SK-N-SH (cell line): ENCODE data around the gene UPB1. TPM values are rescaled to one million over a fixed set of nuclear protein-coding genes. Genes with fewer than 3 reads are reported as not detected.

Experiments
- CTCF ChIA-PET: fragments of 300-600, 350-600 bp; formaldehyde crosslinking; extraction: SDS; loops from one replicate; lab custom pipeline; 2021; lab: Yijun Ruan, JAX
- POLR2A ChIA-PET: fragments of 350-600 bp; sonication (Branson Sonifier 250); formaldehyde crosslinking; extraction: SDS; loops from one replicate; lab custom pipeline; 2020; ENCODE audit warnings: antibody characterized with exemption, inconsistent platforms; lab: Yijun Ruan, JAX
- DNase-seq: peaks from one replicate; pipeline ENCODE4 v3.0.0; 2012
- H2AFZ ChIP-seq: fragments of 200-600 bp; sonication (generic); 2 replicates; pipeline ENCODE4 v1.8.1; 2016; ENCODE audit warnings: antibody characterized with exemption, mild to moderate bottlenecking, low read depth
- H3F3A ChIP-seq: fragments of 200-600 bp; sonication (generic); replicated peaks from 2 replicates; pipeline ENCODE3; 2016; ENCODE audit warnings: antibody characterized with exemption, mild to moderate bottlenecking; ENCODE audit not compliant: insufficient read depth
- H3K27ac ChIP-seq, 2 experiments: fragments of 200-500 bp in 1 of 2; fragments of 200-600 bp in 1 of 2; sonication (Bioruptor generic) in 1 of 2; sonication (generic), shearing (Covaris generic) in 1 of 2; 2 replicates each; pipeline versions ENCODE4 v1.5.1 to v1.6.1; 2014 to 2016; ENCODE audit warnings: low read depth in 2 of 2, inconsistent platforms in 1 of 2, low read length in 1 of 2, mild to moderate bottlenecking in 1 of 2, mixed read lengths in 1 of 2
- H3K27me3 ChIP-seq: fragments of 200-600 bp; sonication (generic), shearing (Covaris generic); 2 replicates; pipeline ENCODE4 v1.6.1; 2016; ENCODE audit warnings: mixed run types; ENCODE audit not compliant: insufficient read depth
- H3K36me3 ChIP-seq, 2 experiments: fragments of 200-500 bp in 1 of 2; fragments of 200-600 bp in 1 of 2; sonication (Bioruptor generic) in 1 of 2; sonication (generic) in 1 of 2; replicated peaks in 1 of 2; 2 replicates each; pipeline versions ENCODE3 to v1.5.1; 2014 to 2016; ENCODE audit warnings: low read length in 1 of 2, mild to moderate bottlenecking in 1 of 2; ENCODE audit not compliant: insufficient read depth in 2 of 2, control insufficient read depth in 1 of 2
- H3K4me1 ChIP-seq, 2 experiments: fragments of 200-500 bp in 1 of 2; fragments of 200-600 bp in 1 of 2; sonication (Bioruptor generic) in 1 of 2; sonication (generic), shearing (Covaris generic) in 1 of 2; 2 replicates each; pipeline versions ENCODE4 v1.5.1 to v1.6.1; 2014 to 2016; ENCODE audit warnings: low read depth in 1 of 2, low read length in 1 of 2, mixed run types in 1 of 2; ENCODE audit not compliant: insufficient read depth in 2 of 2, control insufficient read depth in 1 of 2
- H3K4me2 ChIP-seq: fragments of 200-600 bp; sonication (generic), shearing (Covaris generic); 2 replicates; pipeline ENCODE4 v1.6.1; 2017; ENCODE audit warnings: mixed run types
- H3K4me3 ChIP-seq, 2 experiments: fragments of 200-500 bp in 1 of 2; fragments of 200-600 bp in 1 of 2; sonication (Bioruptor generic) in 1 of 2; sonication (generic), shearing (Covaris generic) in 1 of 2; 2 replicates each; pipeline versions ENCODE4 v1.5.1 to v1.8.1; 2014 to 2016; ENCODE audit warnings: low read depth in 2 of 2, inconsistent platforms in 1 of 2, low read length in 1 of 2, mild to moderate bottlenecking in 1 of 2, mixed read lengths in 1 of 2, moderate library complexity in 1 of 2
- H3K79me2 ChIP-seq: fragments of 200-600 bp; sonication (generic); 2 replicates; pipeline ENCODE4 v1.8.1; 2017; ENCODE audit warnings: mild to moderate bottlenecking; ENCODE audit not compliant: insufficient read depth
- H3K9ac ChIP-seq: fragments of 200-600 bp; sonication (generic); 2 replicates; pipeline ENCODE4 v1.6.1; 2017; ENCODE audit warnings: mixed run types
- H3K9me2 ChIP-seq: fragments of 200-600 bp; sonication (generic); 2 replicates; pipeline ENCODE4 v1.6.1; 2017; ENCODE audit warnings: mixed run types
- H3K9me3 ChIP-seq: fragments of 200-600 bp; sonication (generic); 2 replicates; pipeline ENCODE4 v1.6.1; 2017; ENCODE audit warnings: mixed run types, mild to moderate bottlenecking, moderate library complexity
- H4K20me1 ChIP-seq: fragments of 200-600 bp; sonication (generic); 2 replicates; pipeline ENCODE4 v1.6.1; 2017; ENCODE audit warnings: mild to moderate bottlenecking, mixed run types; ENCODE audit not compliant: insufficient read depth
- CHD2 ChIP-seq: fragments of 150-350 bp; IDR thresholded peaks from 2 replicates; pipeline ENCODE4 v1.6.1; 2018; ENCODE audit warnings: low read length; ENCODE audit not compliant: partially characterized antibody
- CTCF ChIP-seq: fragments of 200-600 bp; sonication (generic); IDR thresholded peaks from 2 replicates; pipeline ENCODE4 v1.6.1; 2017; ENCODE audit warnings: antibody characterized with exemption, mild to moderate bottlenecking, moderate library complexity
- FOSL2 ChIP-seq: IDR thresholded peaks from 2 replicates; pipeline ENCODE4 v1.4.0; 2012; ENCODE audit warnings: low read depth, mild to moderate bottlenecking, moderate library complexity, borderline replicate concordance
- FOXJ3 ChIP-seq: sonication (generic); formaldehyde crosslinking; IDR thresholded peaks from 2 replicates; pipeline ENCODE4 v1.5.1; 2020; ENCODE audit warnings: mild to moderate bottlenecking, missing genetic modification reagents
- FOXM1 ChIP-seq: IDR thresholded peaks from 2 replicates; pipeline ENCODE4 v1.4.0; 2012; ENCODE audit warnings: low read depth, mild to moderate bottlenecking
- GATA2 ChIP-seq: sonication (generic); formaldehyde crosslinking; IDR thresholded peaks from 2 replicates; pipeline ENCODE4 v1.5.0; 2020; ENCODE audit warnings: mild to moderate bottlenecking, missing genetic modification reagents
- MEF2A ChIP-seq: IDR thresholded peaks from 2 replicates; pipeline ENCODE4 v1.4.0; 2012; ENCODE audit warnings: low read depth, borderline replicate concordance
- RCOR1 ChIP-seq: fragments of 150-350 bp; IDR thresholded peaks from 2 replicates; pipeline ENCODE4 v1.6.1; 2017; ENCODE audit warnings: antibody characterized with exemption, low read length
- RFX5 ChIP-seq: IDR thresholded peaks from 2 replicates; pipeline ENCODE4 v1.6.1; 2012; ENCODE audit warnings: mild to moderate bottlenecking, improper control_type of control experiment, low read length
- USF1 ChIP-seq: IDR thresholded peaks from 2 replicates; pipeline ENCODE4 v1.4.0; 2012; ENCODE audit warnings: low read depth, borderline replicate concordance
- YY1 ChIP-seq: IDR thresholded peaks from 2 replicates; pipeline ENCODE4 v1.4.0; 2012; ENCODE audit warnings: low read depth, mild to moderate bottlenecking
- ZBTB33 ChIP-seq: IDR thresholded peaks from 2 replicates; pipeline ENCODE4 v1.4.0; 2012; ENCODE audit warnings: low read depth, borderline replicate concordance
- WGBS: methylation state at CpG from one replicate; pipeline ENCODE4 v1.1.6; 2017; ENCODE audit warnings: low lambda C conversion rate; 5-methylcytosine and 5-hydroxymethylcytosine counted together
- polyA plus RNA-seq, 3 experiments: library from polyadenylated mRNA; depleted of rRNA; stranded (reverse); fragments of >200 nt; gene quantifications; 2 replicates each; pipeline ENCODE4 v1.2.3, GENCODE V29; 2012

The UPB1 gene
- polyA plus RNA-seq (2012; rRNA removed), result 0.30 and 0.49 TPM in 2 replicates
- polyA plus RNA-seq (2012; cell fraction: cytosol; rRNA removed), result 0.14 and 0.20 TPM in 2 replicates
- 1.4 and 1.7 TPM in 2 replicates for polyA plus RNA-seq (2012; cell fraction: nucleus; rRNA removed)

GRCh38 chr22:24494528-24495364 lies at the start of gene UPB1:
Gene UPB1, plus strand, starts transcription at chr22:24495332. Its CDS starts 72 bp downstream, at chr22:24495404.
- Histone ChIP-seq H2AFZ (no peak within 1 kb of the TSS), H3K36me3 (no peaks in the 10 kb centered on the region), H3K9me3 (no peaks in the 10 kb centered on the region), H3K79me2 (no peaks in the 10 kb centered on the region), H3K27ac (no peak within 1 kb of the TSS), H3K4me2 (no peak within 1 kb of the TSS), H3K27me3 (no peaks in the 10 kb centered on the region), H3K4me3 (no peak within 1 kb of the TSS), H3F3A (no peaks in the 10 kb centered on the region), H4K20me1 (no peaks in the 10 kb centered on the region), H3K9me2 (no peaks in the 10 kb centered on the region), H3K9ac (no peak within 1 kb of the TSS), H3K4me1 (peaks cover 0 to 21% of the 10 kb centered on the region in 2 experiments; a peak in 1 of 4 replicates)
- no peak for DNase-seq
- POLR2A ChIA-PET, result no interaction called here
- 95% methylated on average over 64 of the region's 76 CpGs for WGBS
- TF ChIP-seq ZBTB33, result no peak
- no peak for TF ChIP-seq GATA2 (CRISPR knock-in tag)
- TF ChIP-seq CTCF, result no peak
- no peak for TF ChIP-seq MEF2A
- TF ChIP-seq FOSL2, result no peak
- no peak for TF ChIP-seq FOXJ3
- no peak for TF ChIP-seq YY1
- no peak for TF ChIP-seq RFX5
- TF ChIP-seq USF1, result no peak
- TF ChIP-seq FOXM1, result no peak
- TF ChIP-seq RCOR1, result no peak
- no peak for TF ChIP-seq CHD2
- CTCF ChIA-PET, result interaction anchor here (0.8 kb wide), 1 partner anchor 9 kb away, joined by 3 read pairs; no protein-coding TSS in a partner anchor
